Progenitor cell of endocrine pancreas (in vitro differentiated cells): ENCODE data around the gene NBPF11. TPM values are rescaled to one million over a fixed set of nuclear protein-coding genes. Genes with fewer than 3 reads are reported as not detected.
"Not testable (repeated sequence)": the region's sequence is repeated elsewhere in the genome, so short reads cannot be mapped to it uniquely, and the experiment has no call there.

Experiments used
- DNase-seq: peaks from one replicate; pipeline ENCODE4 v3.0.0; 2021; ENCODE audit warnings: low spot score; ENCODE audit not compliant: unreplicated experiment
- H3K27ac Mint-ChIP-seq: 2 replicates; pipeline ENCODE4 v1.8.0; 2021; ENCODE audit warnings: mild to moderate bottlenecking, moderate library complexity, mixed read lengths
- H3K27me3 Mint-ChIP-seq: 2 replicates; pipeline ENCODE4 v1.8.0; 2021; ENCODE audit warnings: mixed read lengths
- H3K36me3 Mint-ChIP-seq: 2 replicates; pipeline ENCODE4 v1.8.0; 2022; ENCODE audit warnings: mixed read lengths; ENCODE audit not compliant: insufficient read depth
- H3K4me1 Mint-ChIP-seq: 2 replicates; pipeline ENCODE4 v1.8.0; 2021; ENCODE audit warnings: low read depth, mixed read lengths
- H3K4me3 Mint-ChIP-seq: 2 replicates; pipeline ENCODE4 v1.8.0; 2021; ENCODE audit warnings: low read depth, mild to moderate bottlenecking, moderate library complexity, mixed read lengths
- H3K9me3 Mint-ChIP-seq: 2 replicates; pipeline ENCODE4 v1.8.0; 2021; ENCODE audit warnings: low read depth, mixed read lengths
- total RNA-seq: library from RNA; stranded (reverse); gene quantifications from 2 replicates; pipeline ENCODE4 v1.2.1, GENCODE V29; 2021

NBPF11 gene
- total RNA-seq, 1 donor from 2014 or later = 31.0 TPM

GRCh38 chr1:148057384-148057783 lies 94.7 kb downstream of the NBPF11 start:
- not testable (repeated sequence) for H3K4me3 Mint-ChIP-seq, H3K9me3 Mint-ChIP-seq, H3K27me3 Mint-ChIP-seq, DNase-seq, H3K4me1 Mint-ChIP-seq, H3K27ac Mint-ChIP-seq, H3K36me3 Mint-ChIP-seq

Other genes starting within 250 kb of the NBPF11 start
- gene GJA8, start 249.5 kb downstream of the NBPF11 start, total RNA-seq = not detected in 2 replicates
- 21.8 and 22.7 TPM in 2 replicates for gene GPR89B, start 223.9 kb downstream of the NBPF11 start, total RNA-seq